ENCODE measurements around the gene CHCHD6. TPM values are rescaled to one million over a fixed set of nuclear protein-coding genes. Genes with fewer than 3 reads are reported as not detected.

CHCHD6 gene
- total and polyA plus RNA-seq, 2 donors from 2014 or later = 10.7 to 35.2 TPM

DNA sequence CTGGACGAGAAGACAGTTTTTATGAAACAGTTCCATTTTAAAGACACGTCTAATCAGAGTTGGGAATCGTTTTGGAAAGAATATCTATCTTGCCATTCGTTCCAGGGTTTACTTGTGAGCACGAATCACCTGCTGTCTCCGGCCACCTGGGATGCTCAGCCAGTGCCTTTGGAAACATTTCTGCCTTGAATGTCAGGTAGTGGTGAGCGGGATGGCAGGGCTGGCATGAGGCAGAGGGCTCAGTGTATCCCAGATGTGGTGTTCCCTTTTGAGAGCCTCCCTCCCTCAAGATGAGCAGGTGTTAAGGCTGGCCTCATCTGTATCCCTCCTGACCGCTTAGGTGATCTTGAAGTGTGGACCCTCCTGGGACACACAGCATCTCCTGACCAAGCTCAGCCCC is 231.0 kb downstream of the CHCHD6 start:
- Histone ChIP-seq H3K27me3 (ENCODE audit: control insufficient read depth, insufficient read depth, low read length) (peaks cover 2% of the 10 kb centered on the region), H3K27ac (ENCODE audit: low read depth in 2 of 2, low read length in 2 of 2) (no peak overlapping the region), H3K4me1 (ENCODE audit: control insufficient read depth in 2 of 3, insufficient read depth in 2 of 3, low read depth in 1 of 3, low read length in 3 of 3) (peaks cover 0 to 10% (median 0%) of the 10 kb centered on the region in 3 donors), H3K4me3 (ENCODE audit: low read length in 3 of 3) (no peak overlapping the region), H3K9ac (ENCODE audit: low read length in 3 of 3) (no peak overlapping the region), H3K36me3 (ENCODE audit: control insufficient read depth in 2 of 3, insufficient read depth in 3 of 3, low read length in 3 of 3) (no peaks in the 10 kb centered on the region), H3K9me3 (ENCODE audit: control insufficient read depth in 2 of 3, insufficient read depth in 1 of 3, low read length in 3 of 3) (no peaks in the 10 kb centered on the region)
- DNase-seq (no peak), FAIRE-seq (no peak)
- TF ChIP-seq, protein P1, sequence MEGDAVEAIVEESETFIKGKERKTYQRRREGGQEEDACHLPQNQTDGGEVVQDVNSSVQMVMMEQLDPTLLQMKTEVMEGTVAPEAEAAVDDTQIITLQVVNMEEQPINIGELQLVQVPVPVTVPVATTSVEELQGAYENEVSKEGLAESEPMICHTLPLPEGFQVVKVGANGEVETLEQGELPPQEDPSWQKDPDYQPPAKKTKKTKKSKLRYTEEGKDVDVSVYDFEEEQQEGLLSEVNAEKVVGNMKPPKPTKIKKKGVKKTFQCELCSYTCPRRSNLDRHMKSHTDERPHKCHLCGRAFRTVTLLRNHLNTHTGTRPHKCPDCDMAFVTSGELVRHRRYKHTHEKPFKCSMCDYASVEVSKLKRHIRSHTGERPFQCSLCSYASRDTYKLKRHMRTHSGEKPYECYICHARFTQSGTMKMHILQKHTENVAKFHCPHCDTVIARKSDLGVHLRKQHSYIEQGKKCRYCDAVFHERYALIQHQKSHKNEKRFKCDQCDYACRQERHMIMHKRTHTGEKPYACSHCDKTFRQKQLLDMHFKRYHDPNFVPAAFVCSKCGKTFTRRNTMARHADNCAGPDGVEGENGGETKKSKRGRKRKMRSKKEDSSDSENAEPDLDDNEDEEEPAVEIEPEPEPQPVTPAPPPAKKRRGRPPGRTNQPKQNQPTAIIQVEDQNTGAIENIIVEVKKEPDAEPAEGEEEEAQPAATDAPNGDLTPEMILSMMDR (IDR thresholded peaks at IDR 0.05; ENCODE audit: borderline replicate concordance, extremely low read depth, insufficient read depth) = no peak
- intact Hi-C loops (cut with DNase I) = no loop called here

DNA sequence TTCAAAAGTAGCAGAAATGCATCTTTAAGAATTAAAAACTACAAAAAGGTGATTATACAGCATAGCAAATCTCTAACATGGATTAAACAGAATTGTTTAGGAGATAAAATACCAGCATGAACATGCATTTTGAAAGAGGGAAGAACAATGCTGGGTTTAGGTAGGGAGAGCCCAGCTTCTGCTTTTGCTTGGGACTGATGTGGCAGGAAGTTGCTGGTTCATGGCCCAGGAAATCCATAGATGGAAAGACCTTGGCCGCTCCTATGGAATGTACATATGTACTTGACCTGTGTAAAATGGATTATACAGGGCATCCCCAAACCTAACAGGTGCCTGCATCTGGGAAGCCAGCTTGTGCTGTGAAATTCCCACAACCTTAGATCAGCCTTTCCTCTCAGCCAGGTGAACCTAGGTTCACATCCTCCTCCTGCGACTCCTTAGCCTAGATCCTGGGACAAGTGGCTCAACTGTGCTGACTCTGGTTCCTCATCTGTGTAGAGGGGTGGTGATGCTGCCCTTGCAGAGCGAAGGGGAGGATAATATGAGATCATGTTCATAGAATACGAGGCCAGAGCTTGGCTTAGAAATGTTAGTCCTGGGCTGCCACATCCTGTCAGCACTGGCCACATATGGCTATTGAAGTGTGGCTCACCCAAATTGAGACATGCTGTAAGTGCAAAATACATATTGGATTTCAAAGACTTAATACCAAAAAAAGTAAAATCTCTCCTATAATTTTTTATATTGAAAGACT is 231.9 kb downstream of the CHCHD6 start:
- Histone ChIP-seq H3K9me3 (ENCODE audit: control insufficient read depth in 2 of 3, insufficient read depth in 1 of 3, low read length in 3 of 3) (no peaks in the 10 kb centered on the region), H3K27ac (ENCODE audit: low read depth in 2 of 2, low read length in 2 of 2) (no peak overlapping the region), H3K4me3 (ENCODE audit: low read length in 3 of 3) (no peak overlapping the region), H3K9ac (ENCODE audit: low read length in 3 of 3) (no peak overlapping the region), H3K4me1 (ENCODE audit: control insufficient read depth in 2 of 3, insufficient read depth in 2 of 3, low read depth in 1 of 3, low read length in 3 of 3) (peaks cover 0 to 10% (median 0%) of the 10 kb centered on the region in 3 donors), H3K27me3 (ENCODE audit: control insufficient read depth, insufficient read depth, low read length) (peaks cover 2% of the 10 kb centered on the region), H3K36me3 (ENCODE audit: control insufficient read depth in 2 of 3, insufficient read depth in 3 of 3, low read length in 3 of 3) (no peaks in the 10 kb centered on the region)
- TF ChIP-seq, protein P1 (IDR thresholded peaks at IDR 0.05; ENCODE audit: borderline replicate concordance, extremely low read depth, insufficient read depth) = no peak
- FAIRE-seq = no peak
- intact Hi-C loops (cut with DNase I) = no loop called here
- no peak for DNase-seq

DNA sequence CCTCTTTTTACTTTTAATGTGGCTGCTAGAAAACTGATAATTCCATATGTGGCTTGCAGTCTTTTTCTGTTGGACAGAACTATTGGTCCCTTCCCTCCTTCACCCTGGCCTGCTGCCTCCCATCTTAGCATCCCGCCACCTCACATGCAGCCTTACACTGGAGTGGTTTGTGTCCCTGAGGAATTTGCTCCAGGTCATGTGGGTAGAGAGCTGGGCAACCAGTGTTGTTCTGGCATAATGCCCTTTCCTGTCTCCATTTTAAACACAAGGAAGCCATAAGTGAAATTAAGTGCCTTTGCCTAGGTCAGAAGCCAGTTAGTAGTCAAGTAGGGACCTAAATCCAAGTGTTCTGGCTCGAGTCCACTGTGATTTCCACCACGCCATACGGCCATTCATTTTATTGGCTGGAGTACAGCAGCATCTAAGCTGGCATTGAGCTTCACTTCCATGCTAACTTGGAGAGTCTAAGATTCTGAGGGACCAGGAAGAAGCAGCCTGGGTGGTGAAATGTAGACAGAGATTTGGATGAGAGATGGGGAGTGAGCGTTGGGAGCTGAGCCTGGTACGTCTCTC is 232.9 kb downstream of the CHCHD6 start:
- FAIRE-seq = no peak
- H3K9ac ChIP-seq (ENCODE audit: low read length in 3 of 3) = no peak overlapping the region
- no peak overlapping the region for H3K27ac ChIP-seq (ENCODE audit: low read depth in 2 of 2, low read length in 2 of 2)
- H3K9me3 ChIP-seq (ENCODE audit: control insufficient read depth in 2 of 3, insufficient read depth in 1 of 3, low read length in 3 of 3) = no peaks in the 10 kb centered on the region
- TF ChIP-seq, protein P1 (IDR thresholded peaks at IDR 0.05; ENCODE audit: borderline replicate concordance, extremely low read depth, insufficient read depth) = no peak
- no peak for DNase-seq
- no peaks in the 10 kb centered on the region for H3K36me3 ChIP-seq (ENCODE audit: control insufficient read depth in 2 of 3, insufficient read depth in 3 of 3, low read length in 3 of 3)
- H3K4me3 ChIP-seq (ENCODE audit: low read length in 3 of 3) = no peak overlapping the region
- H3K27me3 ChIP-seq (ENCODE audit: control insufficient read depth, insufficient read depth, low read length) = peaks cover 2% of the 10 kb centered on the region
- peaks cover 0 to 10% (median 0%) of the 10 kb centered on the region in 3 donors for H3K4me1 ChIP-seq (ENCODE audit: control insufficient read depth in 2 of 3, insufficient read depth in 2 of 3, low read depth in 1 of 3, low read length in 3 of 3)
- intact Hi-C loops (cut with DNase I) = no loop called here

Measured in kidney (tissue), 14 donors.